ENCODE data around the gene ZNF22.

ZNF22 gene

GRCh38 chr10:44958898-44959246, 41.9 kb upstream of the ZNF22 start:
- ChIA-PET CTCF (no interaction called here), POLR2A (interaction anchor here (0.7 to 1.4 kb wide), 2 partner anchors 11 to 23 kb away, joined by 4 to 6 read pairs; no protein-coding TSS in a partner anchor)
- TF ChIP-seq PKNOX1 (IDR thresholded peaks at IDR 0.05) (no peak), TARDBP (IDR thresholded peaks at IDR 0.05) (no peak), FOXA1 (IDR thresholded peaks at IDR 0.05) (no peak)
- DNase-seq (ENCODE audit: extremely low spot score): no peak

- CTCF ChIA-PET: interaction anchor here (0.7 kb wide), 1 partner anchor 16 kb away, joined by 3 read pairs; no protein-coding TSS in a partner anchor
- DNase-seq (ENCODE audit: extremely low spot score): peak; percentile 96
- TF ChIP-seq HDGF (IDR thresholded peaks at IDR 0.05; ENCODE audit: borderline replicate concordance) (no peak), CTBP1 (IDR thresholded peaks at IDR 0.05; ENCODE audit: borderline replicate concordance) (no peak), ELF4 (IDR thresholded peaks at IDR 0.05) (peak; percentile 35; the same call in 1 of the 2 replicates), TARDBP (IDR thresholded peaks at IDR 0.05) (no peak)
- POLR2A ChIA-PET: interaction anchor here (0.7 to 1.4 kb wide), 2 partner anchors 10 to 19 kb away, joined by 5 to 6 read pairs; partner anchors contain the start of gene DEPP1
These were observed 41.3 kb upstream of the ZNF22 start, which contains the start of gene RASSF4 for GRCh38 chr10:44959247-44960087. Gene RASSF4, plus strand, starts transcription at chr10:44959802. Its CDS starts 10,401 bp downstream, at chr10:44970203.

- ChIA-PET POLR2A (no interaction called here), CTCF (no interaction called here)
- no peak for TF ChIP-seq FOXK2 (IDR thresholded peaks at IDR 0.05)
- TF ChIP-seq LEF1 (IDR thresholded peaks at IDR 0.05; ENCODE audit: borderline replicate concordance): no peak
- no peak for TF ChIP-seq TARDBP (IDR thresholded peaks at IDR 0.05)
- no peak for TF ChIP-seq FOXM1 (IDR thresholded peaks at IDR 0.05; ENCODE audit: borderline replicate concordance)
- no peak for TF ChIP-seq L3MBTL2 (conservative IDR thresholded peaks at IDR 0.05)
- no peak for TF ChIP-seq HDGF (IDR thresholded peaks at IDR 0.05; ENCODE audit: borderline replicate concordance)
- TF ChIP-seq FOXA1 (IDR thresholded peaks at IDR 0.05): no peak
- TF ChIP-seq CTBP1 (IDR thresholded peaks at IDR 0.05; ENCODE audit: borderline replicate concordance): no peak
- TF ChIP-seq NFRKB (IDR thresholded peaks at IDR 0.05): no peak
- DNase-seq (ENCODE audit: extremely low spot score): no peak
These were observed 40.6 kb upstream of the ZNF22 start for GRCh38 chr10:44960088-44960460.

- POLR2A ChIA-PET: interaction anchor here (1.0 kb wide), 1 partner anchor 13 kb away, joined by 3 read pairs; no protein-coding TSS in a partner anchor
- no peak for DNase-seq (ENCODE audit: extremely low spot score)
- CTCF ChIA-PET: no interaction called here
- TF ChIP-seq ARNT (IDR thresholded peaks at IDR 0.05) (no peak), FOXM1 (IDR thresholded peaks at IDR 0.05; ENCODE audit: borderline replicate concordance) (no peak), CTBP1 (IDR thresholded peaks at IDR 0.05; ENCODE audit: borderline replicate concordance) (no peak), LEF1 (IDR thresholded peaks at IDR 0.05; ENCODE audit: borderline replicate concordance) (no peak), SP1 (IDR thresholded peaks at IDR 0.05) (no peak), PKNOX1 (IDR thresholded peaks at IDR 0.05) (peak; percentile 4; the same call in 1 of the 2 replicates), SUZ12 (IDR thresholded peaks at IDR 0.05) (no peak), L3MBTL2 (conservative IDR thresholded peaks at IDR 0.05) (no peak)
These were observed 40.1 kb upstream of the ZNF22 start for GRCh38 chr10:44960482-44961229.

- ChIA-PET CTCF (no interaction called here), POLR2A (interaction anchor here (0.7 to 1.0 kb wide), 2 partner anchors 13 to 18 kb away, joined by 3 read pairs; partner anchors contain the start of gene DEPP1)
- TF ChIP-seq ARNT (IDR thresholded peaks at IDR 0.05): no peak
- no peak for TF ChIP-seq SUZ12 (IDR thresholded peaks at IDR 0.05)
- TF ChIP-seq CTBP1 (IDR thresholded peaks at IDR 0.05; ENCODE audit: borderline replicate concordance): no peak
- TF ChIP-seq FOXK2 (IDR thresholded peaks at IDR 0.05): no peak
- no peak for TF ChIP-seq PKNOX1 (IDR thresholded peaks at IDR 0.05)
- no peak for TF ChIP-seq ELF4 (IDR thresholded peaks at IDR 0.05)
- no peak for TF ChIP-seq HDGF (IDR thresholded peaks at IDR 0.05; ENCODE audit: borderline replicate concordance)
- no peak for TF ChIP-seq LEF1 (IDR thresholded peaks at IDR 0.05; ENCODE audit: borderline replicate concordance)
- no peak for TF ChIP-seq BHLHE40 (IDR thresholded peaks at IDR 0.05; ENCODE audit: borderline replicate concordance)
- TF ChIP-seq SP1 (IDR thresholded peaks at IDR 0.05): no peak
- no peak for TF ChIP-seq TARDBP (IDR thresholded peaks at IDR 0.05)
- no peak for TF ChIP-seq ZNF384 (IDR thresholded peaks at IDR 0.05)
- TF ChIP-seq FOXM1 (IDR thresholded peaks at IDR 0.05; ENCODE audit: borderline replicate concordance): no peak
- no peak for TF ChIP-seq FOXA1 (IDR thresholded peaks at IDR 0.05)
- DNase-seq (ENCODE audit: extremely low spot score): no peak
These were observed 39.5 kb upstream of the ZNF22 start for GRCh38 chr10:44961230-44961571.

Data from HEK293T (cell line).